ENCODE measurements around the gene CNNM2. TPM values are rescaled to one million over a fixed set of nuclear protein-coding genes. Genes with fewer than 3 reads are reported as not detected.
"Not testable (repeated sequence)": the region's sequence is repeated elsewhere in the genome, so short reads cannot be mapped to it uniquely, and the experiment has no call there.

The CNNM2 gene
- total and polyA plus RNA-seq, 11 donors = 1.3 to 6.3 (median 3.4) TPM

DNA sequence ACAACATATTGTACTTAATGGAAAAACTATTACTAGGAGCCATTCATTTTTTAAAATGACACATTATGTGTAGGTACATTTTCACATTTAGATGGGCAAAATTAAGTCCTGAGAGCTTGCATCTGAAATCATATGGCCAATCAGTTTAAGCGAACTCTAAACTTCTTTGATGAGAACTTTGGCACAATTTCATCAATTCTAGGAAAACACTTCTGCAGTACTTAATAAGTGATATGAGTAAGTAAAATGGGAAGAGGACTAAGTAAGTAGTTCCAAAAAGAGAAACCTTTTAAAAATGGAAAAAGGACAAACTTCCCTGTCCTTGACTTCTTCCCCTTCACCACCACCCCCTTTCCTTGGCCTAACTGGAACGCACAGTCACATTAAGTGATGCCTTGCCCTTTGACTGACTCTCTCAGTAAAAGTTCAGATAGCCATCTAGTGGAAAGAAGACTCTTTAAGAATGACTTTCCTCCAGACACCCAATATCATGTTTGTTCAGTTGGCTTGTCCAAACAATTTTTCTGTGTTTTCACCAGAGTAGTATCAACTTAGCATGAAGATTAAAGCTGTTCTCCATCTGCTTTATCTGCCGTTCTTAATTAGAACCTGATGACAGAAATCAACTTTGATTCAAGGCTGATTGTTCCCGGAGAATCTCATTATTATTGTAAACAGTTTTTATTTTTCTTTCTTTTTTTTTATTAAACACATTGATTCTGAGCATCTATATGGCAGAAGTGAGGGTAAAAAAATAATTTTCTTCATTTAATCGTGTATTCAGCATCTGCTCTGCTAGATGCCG is 45.1 kb downstream of the CNNM2 start:
- no peaks in the 10 kb centered on the region for H3K27me3 ChIP-seq
- H3K4me1 ChIP-seq = peaks cover 0 to 16% (median 3%) of the 10 kb centered on the region in 12 donors
- ATAC-seq (peak in 1 of 4 donors; percentile 45), DNase-seq (no peak)
- no peaks in the 10 kb centered on the region for H3K36me3 ChIP-seq
- no peaks in the 10 kb centered on the region for H3K9me3 ChIP-seq
- TF ChIP-seq POLR2A (IDR thresholded peaks at IDR 0.05) = no peak
- TF ChIP-seq, protein P1, sequence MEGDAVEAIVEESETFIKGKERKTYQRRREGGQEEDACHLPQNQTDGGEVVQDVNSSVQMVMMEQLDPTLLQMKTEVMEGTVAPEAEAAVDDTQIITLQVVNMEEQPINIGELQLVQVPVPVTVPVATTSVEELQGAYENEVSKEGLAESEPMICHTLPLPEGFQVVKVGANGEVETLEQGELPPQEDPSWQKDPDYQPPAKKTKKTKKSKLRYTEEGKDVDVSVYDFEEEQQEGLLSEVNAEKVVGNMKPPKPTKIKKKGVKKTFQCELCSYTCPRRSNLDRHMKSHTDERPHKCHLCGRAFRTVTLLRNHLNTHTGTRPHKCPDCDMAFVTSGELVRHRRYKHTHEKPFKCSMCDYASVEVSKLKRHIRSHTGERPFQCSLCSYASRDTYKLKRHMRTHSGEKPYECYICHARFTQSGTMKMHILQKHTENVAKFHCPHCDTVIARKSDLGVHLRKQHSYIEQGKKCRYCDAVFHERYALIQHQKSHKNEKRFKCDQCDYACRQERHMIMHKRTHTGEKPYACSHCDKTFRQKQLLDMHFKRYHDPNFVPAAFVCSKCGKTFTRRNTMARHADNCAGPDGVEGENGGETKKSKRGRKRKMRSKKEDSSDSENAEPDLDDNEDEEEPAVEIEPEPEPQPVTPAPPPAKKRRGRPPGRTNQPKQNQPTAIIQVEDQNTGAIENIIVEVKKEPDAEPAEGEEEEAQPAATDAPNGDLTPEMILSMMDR (IDR thresholded peaks at IDR 0.05) = no peak
- 57 to 71% (median 61%) methylated on average over 6 of the region's 6 CpGs for WGBS, 4 donors
- H3K27ac ChIP-seq = no peak overlapping the region
- intact Hi-C loops (cut with DNase I) = no loop called here
- H3K4me3 ChIP-seq = no peak overlapping the region

DNA sequence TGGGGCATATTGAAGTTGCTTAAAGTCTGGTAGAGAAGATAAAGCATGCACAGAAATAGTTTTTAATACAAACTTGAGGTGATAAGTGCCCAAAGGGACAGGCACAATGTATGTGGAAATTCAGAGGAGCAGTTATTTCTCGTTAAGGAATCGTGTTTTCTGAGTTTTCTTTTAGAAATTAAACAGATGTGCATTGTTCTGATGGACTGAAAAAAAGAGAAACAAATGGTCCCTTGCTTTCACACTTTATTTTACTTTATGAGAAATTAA is 45.6 kb downstream of the CNNM2 start:
- Histone ChIP-seq H3K27me3 (no peaks in the 10 kb centered on the region), H3K9me3 (no peaks in the 10 kb centered on the region), H3K4me3 (no peak overlapping the region), H3K4me1 (peaks cover 0 to 16% (median 3%) of the 10 kb centered on the region in 12 donors), H3K27ac (no peak overlapping the region), H3K36me3 (no peaks in the 10 kb centered on the region)
- ATAC-seq (no peak), DNase-seq (no peak)
- intact Hi-C loops (cut with DNase I) = no loop called here
- 65 to 77% (median 68%) methylated on average over 2 of the region's 2 CpGs for WGBS, 4 donors
- no peak for TF ChIP-seq POLR2A (IDR thresholded peaks at IDR 0.05)
- TF ChIP-seq, protein P1 (IDR thresholded peaks at IDR 0.05) = no peak

DNA sequence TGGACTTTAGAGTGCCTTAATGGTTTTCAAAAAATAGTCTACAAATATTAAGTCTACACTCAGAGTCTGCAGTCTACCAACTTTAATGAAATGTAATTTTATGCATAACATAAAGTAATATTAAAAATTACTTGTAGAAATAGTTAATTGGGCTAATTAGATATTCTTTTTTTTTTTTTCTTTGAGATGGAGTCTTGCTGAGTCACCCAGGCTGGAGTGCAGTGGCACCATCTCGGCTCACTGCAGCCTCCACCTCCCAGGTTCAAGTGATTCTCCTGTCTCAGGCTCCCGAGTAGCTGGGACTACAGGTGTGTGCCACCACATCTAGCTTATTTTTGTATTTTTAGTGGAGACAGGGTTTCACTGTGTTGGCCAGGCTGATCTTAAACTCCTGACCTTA is 46.0 kb downstream of the CNNM2 start:
- H3K36me3 ChIP-seq; H3K27me3 ChIP-seq; H3K27ac ChIP-seq; DNase-seq; H3K4me3 ChIP-seq; H3K9me3 ChIP-seq; ATAC-seq; intact Hi-C loops (cut with DNase I): not testable (repeated sequence)
- WGBS, 4 donors = 85 to 98% (median 95%) methylated on average over 2 of the region's 2 CpGs
- peaks cover 0 to 16% (median 3%) of the 10 kb centered on the region in 12 donors for H3K4me1 ChIP-seq

DNA sequence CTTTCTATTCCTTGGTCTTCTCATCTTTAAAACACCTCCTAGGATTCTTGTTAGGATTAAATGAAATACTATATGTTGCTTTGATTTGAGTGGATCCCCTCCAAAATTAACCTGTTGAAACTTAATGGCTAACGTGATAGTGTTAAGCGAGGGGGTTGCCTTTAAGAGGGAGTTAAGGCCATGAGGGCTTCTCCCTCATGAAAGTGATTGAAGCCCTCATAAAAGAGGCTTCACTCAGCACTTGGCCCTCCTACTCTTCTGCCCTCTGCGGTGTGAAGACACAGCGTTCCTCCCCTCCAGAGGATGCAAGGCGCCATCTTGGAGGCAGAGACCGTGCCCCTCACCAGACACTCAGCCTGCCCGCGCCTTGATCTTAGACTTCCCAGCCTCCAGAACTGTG is 46.6 kb downstream of the CNNM2 start:
- TF ChIP-seq, protein P1 (IDR thresholded peaks at IDR 0.05) = no peak
- no peak for TF ChIP-seq POLR2A (IDR thresholded peaks at IDR 0.05)
- no peak overlapping the region for H3K27ac ChIP-seq
- ATAC-seq = no peak
- H3K4me3 ChIP-seq = no peak overlapping the region
- DNase-seq = no peak
- H3K9me3 ChIP-seq = no peaks in the 10 kb centered on the region
- intact Hi-C loops (cut with DNase I) = no loop called here
- peaks cover 0 to 16% (median 3%) of the 10 kb centered on the region in 12 donors for H3K4me1 ChIP-seq
- WGBS, 4 donors = 96 to 98% (median 97%) methylated on average over 8 of the region's 8 CpGs
- H3K27me3 ChIP-seq = no peaks in the 10 kb centered on the region
- H3K36me3 ChIP-seq = no peaks in the 10 kb centered on the region

Measured in heart left ventricle (tissue), 16 donors.